Right lobe of liver (tissue), 6 donors: ENCODE results near the gene RAB12. TPM values are rescaled to one million over a fixed set of nuclear protein-coding genes. Genes with fewer than 3 reads are reported as not detected.
"Not testable (repeated sequence)": the region's sequence is repeated elsewhere in the genome, so short reads cannot be mapped to it uniquely, and the experiment has no call there.

ENCODE experiments used
- ATAC-seq, 4 donors: fragments of 200-7000 bp; cut with Tn5 transposase; one replicate each; pipeline ENCODE4 v1.9.1; 2020; ENCODE audit warnings: mild to moderate bottlenecking in 4 of 4, moderate library complexity in 4 of 4
- DNase-seq, 3 donors: peaks; one replicate each; pipeline ENCODE4 v3.0.0-alpha.2; 2020
- H3K27ac ChIP-seq, 3 donors: fragments of 200-600 bp; one replicate each; pipeline ENCODE4 v1.8.0; 2022
- H3K27me3 ChIP-seq, 2 donors: fragments of 200-600 bp; one replicate each; pipeline ENCODE4 v1.8.0; 2022
- H3K36me3 ChIP-seq, 4 donors: fragments of 200-600 bp; sonication (generic) in 1 of 4; one replicate each; pipeline versions ENCODE4 v1.5.1 to v1.8.0; 2017 to 2022; ENCODE audit warnings: control low read depth in 1 of 4
- H3K4me1 ChIP-seq, 4 donors: fragments of 200-600 bp; sonication (generic) in 1 of 4; one replicate each; pipeline versions ENCODE4 v1.5.1 to v1.8.0; 2017 to 2022; ENCODE audit warnings: control low read depth in 1 of 4
- H3K4me3 ChIP-seq, 3 donors: fragments of 200-600 bp; one replicate each; pipeline ENCODE4 v1.8.0; 2022
- H3K9me3 ChIP-seq, 4 donors: fragments of 200-600 bp; sonication (generic) in 1 of 4; one replicate each; pipeline versions ENCODE4 v1.5.1 to v1.8.0; 2017 to 2022; ENCODE audit warnings: control low read depth in 1 of 4
- CTCF ChIP-seq, 4 donors: fragments of 200-600 bp in 3 of 4; fragments of 450-650 bp in 1 of 4; IDR thresholded peaks; one replicate each; pipeline versions ENCODE4 v1.5.1 to v1.8.0; 2016 to 2022; ENCODE audit warnings: antibody characterized with exemption in 4 of 4, mild to moderate bottlenecking in 2 of 4
- POLR2A ChIP-seq: fragments of 450-650 bp; IDR thresholded peaks from one replicate; pipeline ENCODE4 v1.6.1; 2017; ENCODE audit warnings: antibody characterized with exemption, mild to moderate bottlenecking
- WGBS: methylation state at CpG from one replicate; pipeline ENCODE4 v1.1.6; 2018; ENCODE audit warnings: low coverage, low lambda C conversion rate; ENCODE audit not compliant: insufficient coverage; ENCODE audit errors: missing lambda C conversion rate; 5-methylcytosine and 5-hydroxymethylcytosine counted together
- intact Hi-C, 2 donors: fragments of 100-400 bp; cut with DNase I; formaldehyde crosslinking; loops; one replicate each; pipeline versions ENCODE4 v1.11.2 to v1.14.1; 2022
- total RNA-seq, 6 experiments: library from RNA; depleted of rRNA in 2 of 6; stranded (reverse); fragments of >200 nt in 2 of 6; fragmentation: NEBNext Ultra II Directional in 3 of 6; extraction: Animal tissue kit (Norgen Biotek cat#: 25700) in 3 of 6; gene quantifications; one replicate each; pipeline versions ENCODE4 v1.1.0 to v1.2.4, GENCODE V29; 2016 to 2023
- donor health status: DM: no; HTN: yes; CAD: no.
- donor health status: DM: no; HTN: no; CAD: no.
- donor health status: DM: no; HTN: no; CAD: no.
- donor health status: DM: no; HTN: yes; CAD: no.
- donor health status: DM: no; HTN: yes; CAD: no.

The RAB12 gene
- total RNA-seq, 6 experiments from 2014 or later = 16.5 to 26.5 (median 22.6) TPM

GRCh38 chr18:8562919-8563318, 46.3 kb upstream of the RAB12 start:
- no peaks in the 10 kb centered on the region for H3K36me3 ChIP-seq
- no peaks in the 10 kb centered on the region for H3K4me1 ChIP-seq
- H3K4me3 ChIP-seq = no peak overlapping the region
- H3K27ac ChIP-seq = no peak overlapping the region
- DNase-seq (no peak), ATAC-seq (no peak)
- intact Hi-C loops = no loop called here
- 67% methylated on average over 1 of the region's 3 CpGs for WGBS
- no peaks in the 10 kb centered on the region for H3K27me3 ChIP-seq
- TF ChIP-seq POLR2A (no peak), CTCF (IDR thresholded peaks at IDR 0.05) (no peak)
- H3K9me3 ChIP-seq = no peaks in the 10 kb centered on the region

GRCh38 chr18:8571399-8571798, 37.8 kb upstream of the RAB12 start:
- no peak for ATAC-seq
- intact Hi-C loops = no loop called here

GRCh38 chr18:8573766-8574165, 35.5 kb upstream of the RAB12 start:
- H3K4me1 ChIP-seq, H3K9me3 ChIP-seq, H3K27ac ChIP-seq, H3K27me3 ChIP-seq, H3K36me3 ChIP-seq, DNase-seq, ATAC-seq, intact Hi-C loops, H3K4me3 ChIP-seq: not testable (repeated sequence)
- 33% methylated on average over 1 of the region's 1 CpG for WGBS

More at GRCh38 chr18:8571399-8571798, 37.8 kb upstream of the RAB12 start:
- Histone ChIP-seq H3K4me1 (no peaks in the 10 kb centered on the region), H3K4me3 (no peak overlapping the region), H3K36me3 (no peaks in the 10 kb centered on the region), H3K27ac (no peak overlapping the region), H3K9me3 (no peaks in the 10 kb centered on the region), H3K27me3 (no peaks in the 10 kb centered on the region)
- TF ChIP-seq CTCF (IDR thresholded peaks at IDR 0.05) (no peak), POLR2A (no peak)
- no peak for DNase-seq
- WGBS = 57% methylated on average over 4 of the region's 5 CpGs

- Histone ChIP-seq H3K4me3 (no peak overlapping the region), H3K27ac (no peak overlapping the region), H3K4me1 (no peaks in the 10 kb centered on the region), H3K27me3 (no peaks in the 10 kb centered on the region), H3K9me3 (no peaks in the 10 kb centered on the region), H3K36me3 (no peaks in the 10 kb centered on the region)
- 65% methylated on average over 7 of the region's 8 CpGs for WGBS
- no peak for ATAC-seq
- TF ChIP-seq POLR2A (no peak), CTCF (IDR thresholded peaks at IDR 0.05) (no peak)
- DNase-seq = no peak
- intact Hi-C loops = no loop called here
Measured at GRCh38 chr18:8584798-8585197, 24.4 kb upstream of the RAB12 start.

- DNase-seq = no peak
- H3K36me3 ChIP-seq = no peaks in the 10 kb centered on the region
- intact Hi-C loops = no loop called here
- H3K9me3 ChIP-seq = no peaks in the 10 kb centered on the region
- no peak overlapping the region for H3K4me3 ChIP-seq
- H3K4me1 ChIP-seq = no peaks in the 10 kb centered on the region
- ATAC-seq = no peak
- no peak for TF ChIP-seq CTCF (IDR thresholded peaks at IDR 0.05)
- no peak for TF ChIP-seq POLR2A
- whole genome bisulfite sequencing = 49% methylated on average over 4 of the region's 4 CpGs
- no peak overlapping the region for H3K27ac ChIP-seq
- no peaks in the 10 kb centered on the region for H3K27me3 ChIP-seq
Measured at GRCh38 chr18:8586941-8587340, 22.3 kb upstream of the RAB12 start.
